ENCODE results near the gene KCNMB3.
"Not testable (repeated sequence)": the region's sequence is repeated elsewhere in the genome, so short reads cannot be mapped to it uniquely, and the experiment has no call there.

The KCNMB3 gene

DNA sequence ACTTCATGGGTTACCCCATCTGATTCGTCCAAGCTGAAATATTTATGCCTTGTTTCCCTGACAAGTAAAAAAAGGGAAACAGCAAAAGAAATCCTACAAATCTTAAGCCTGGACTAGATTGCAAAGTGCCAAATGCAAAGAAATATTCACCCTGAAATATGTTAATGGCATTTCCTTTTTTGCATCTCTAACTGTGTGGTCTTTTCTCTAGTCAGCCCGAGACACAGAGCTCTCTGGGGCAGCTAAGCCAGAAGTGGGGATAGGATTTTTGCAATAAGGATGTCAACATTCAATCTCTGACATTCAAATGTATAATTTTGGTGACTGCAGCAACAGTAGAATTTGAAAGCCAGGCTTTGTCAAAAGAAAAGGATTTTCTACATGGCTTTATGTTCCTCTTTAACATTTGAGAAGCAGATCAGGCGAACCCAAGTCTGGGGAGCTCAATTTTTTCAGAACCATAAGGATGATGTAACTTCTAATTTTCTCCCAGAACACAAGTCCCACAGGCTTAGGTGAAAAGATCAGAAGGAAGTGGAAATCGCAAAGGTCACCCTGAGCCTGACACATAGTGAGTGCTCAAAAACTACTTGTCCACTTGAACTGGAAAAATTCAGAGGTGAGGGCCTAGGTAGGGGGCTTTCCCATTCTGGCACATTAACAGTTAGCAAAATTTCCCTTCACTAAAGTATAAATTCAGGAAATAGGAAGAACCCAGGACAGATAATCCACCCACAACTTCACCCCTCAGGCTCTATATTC lies 28.2 kb upstream of the KCNMB3 start:
- no peak overlapping the region for H3K4me3 ChIP-seq (ENCODE audit: low read length)
- no peaks in the 10 kb centered on the region for H3K4me1 ChIP-seq (ENCODE audit: control insufficient read depth, insufficient read depth, low read length)
- H3K27me3 ChIP-seq (ENCODE audit: control insufficient read depth, insufficient read depth, low read length): no peaks in the 10 kb centered on the region
- no peaks in the 10 kb centered on the region for H3K36me3 ChIP-seq (ENCODE audit: control insufficient read depth, insufficient read depth, low read length)
- H3K9me3 ChIP-seq (ENCODE audit: control insufficient read depth, insufficient read depth, low read length): no peaks in the 10 kb centered on the region
- no peak for DNase-seq (ENCODE audit: low read depth, low spot score)
- no peak overlapping the region for H3K27ac ChIP-seq (ENCODE audit: low read length)
- WGBS (ENCODE audit: insufficient coverage, insufficient read length): no CpG with 5 or more reads among the region's 4 CpGs

DNA sequence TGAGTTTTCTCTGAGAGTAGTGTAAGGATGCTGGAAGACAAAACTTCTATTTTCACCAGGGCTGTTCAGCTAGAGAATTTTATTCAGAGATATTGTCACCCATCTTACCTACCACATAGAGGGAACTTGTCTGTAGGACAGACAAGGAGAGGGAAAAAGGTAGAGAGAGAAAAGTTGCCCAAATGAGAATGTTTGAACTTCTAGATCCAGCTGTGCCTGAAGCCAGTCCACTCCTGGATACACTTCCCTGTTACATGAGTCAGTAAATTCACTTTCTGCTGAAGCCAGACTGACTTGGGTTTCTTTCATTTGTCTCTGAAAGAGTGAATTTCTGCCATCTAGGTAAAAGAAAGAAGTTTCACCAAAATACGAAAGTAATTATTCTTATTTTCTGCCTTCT lies 27.2 kb upstream of the KCNMB3 start:
- Histone ChIP-seq H3K9me3 (ENCODE audit: control insufficient read depth, insufficient read depth, low read length) (no peaks in the 10 kb centered on the region), H3K36me3 (ENCODE audit: control insufficient read depth, insufficient read depth, low read length) (no peaks in the 10 kb centered on the region), H3K27me3 (ENCODE audit: control insufficient read depth, insufficient read depth, low read length) (no peaks in the 10 kb centered on the region), H3K4me1 (ENCODE audit: control insufficient read depth, insufficient read depth, low read length) (no peaks in the 10 kb centered on the region), H3K27ac (ENCODE audit: low read length) (no peak overlapping the region), H3K4me3 (ENCODE audit: low read length) (no peak overlapping the region)
- DNase-seq (ENCODE audit: low read depth, low spot score): no peak
- WGBS (ENCODE audit: insufficient coverage, insufficient read length): no CpG with 5 or more reads among the region's 1 CpG

DNA sequence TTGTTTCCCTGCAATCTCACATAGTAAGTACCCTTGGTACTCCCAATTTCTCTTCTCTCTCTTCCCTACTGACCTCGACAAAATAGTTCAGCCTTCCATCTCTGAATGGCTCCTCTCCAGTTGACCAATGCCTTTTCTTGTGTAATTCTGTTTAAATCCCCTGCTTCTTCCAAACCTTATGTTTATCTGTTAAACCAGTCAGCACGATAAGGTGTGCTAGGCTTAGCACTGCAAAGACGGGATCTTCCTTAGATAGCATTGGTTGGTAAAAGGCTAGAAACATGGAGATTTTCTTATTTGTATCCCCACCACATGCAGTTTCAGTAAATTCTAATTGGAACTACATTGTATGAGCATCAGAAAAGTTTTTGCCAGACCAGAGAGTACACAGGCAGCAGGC lies 25.8 kb upstream of the KCNMB3 start:
- H3K36me3 ChIP-seq (ENCODE audit: control insufficient read depth, insufficient read depth, low read length): no peaks in the 10 kb centered on the region
- no peak overlapping the region for H3K27ac ChIP-seq (ENCODE audit: low read length)
- H3K4me1 ChIP-seq (ENCODE audit: control insufficient read depth, insufficient read depth, low read length): no peaks in the 10 kb centered on the region
- no peaks in the 10 kb centered on the region for H3K27me3 ChIP-seq (ENCODE audit: control insufficient read depth, insufficient read depth, low read length)
- H3K9me3 ChIP-seq (ENCODE audit: control insufficient read depth, insufficient read depth, low read length): no peaks in the 10 kb centered on the region
- no CpG with 5 or more reads among the region's 3 CpGs for WGBS (ENCODE audit: insufficient coverage, insufficient read length)
- H3K4me3 ChIP-seq (ENCODE audit: low read length): no peak overlapping the region
- no peak for DNase-seq (ENCODE audit: low read depth, low spot score)

DNA sequence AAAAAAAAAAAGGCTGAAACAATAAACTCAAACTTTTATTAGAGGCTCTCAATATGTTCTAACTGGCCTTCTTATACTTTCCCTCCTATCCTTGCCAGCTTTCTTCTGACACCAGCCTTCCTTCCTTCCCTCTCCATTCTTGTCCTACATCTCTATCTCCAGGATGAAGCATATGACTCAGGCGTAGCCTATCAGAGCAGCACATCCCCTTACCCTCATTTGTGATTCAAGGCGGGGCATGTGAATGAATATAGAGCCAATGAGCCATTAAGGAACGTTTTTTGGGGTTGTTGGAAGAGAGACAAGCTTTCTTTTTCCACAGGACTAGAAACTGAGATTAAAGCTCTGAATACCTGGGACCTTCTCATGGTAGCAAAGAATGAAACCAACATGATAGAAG lies 25.1 kb upstream of the KCNMB3 start:
- no CpG with 5 or more reads among the region's 3 CpGs for whole genome bisulfite sequencing (ENCODE audit: insufficient coverage, insufficient read length)
- no peaks in the 10 kb centered on the region for H3K27me3 ChIP-seq (ENCODE audit: control insufficient read depth, insufficient read depth, low read length)
- no peaks in the 10 kb centered on the region for H3K9me3 ChIP-seq (ENCODE audit: control insufficient read depth, insufficient read depth, low read length)
- H3K27ac ChIP-seq (ENCODE audit: low read length): no peak overlapping the region
- DNase-seq (ENCODE audit: low read depth, low spot score): no peak
- H3K4me1 ChIP-seq (ENCODE audit: control insufficient read depth, insufficient read depth, low read length): no peaks in the 10 kb centered on the region
- H3K4me3 ChIP-seq (ENCODE audit: low read length): no peak overlapping the region
- H3K36me3 ChIP-seq (ENCODE audit: control insufficient read depth, insufficient read depth, low read length): no peaks in the 10 kb centered on the region

DNA sequence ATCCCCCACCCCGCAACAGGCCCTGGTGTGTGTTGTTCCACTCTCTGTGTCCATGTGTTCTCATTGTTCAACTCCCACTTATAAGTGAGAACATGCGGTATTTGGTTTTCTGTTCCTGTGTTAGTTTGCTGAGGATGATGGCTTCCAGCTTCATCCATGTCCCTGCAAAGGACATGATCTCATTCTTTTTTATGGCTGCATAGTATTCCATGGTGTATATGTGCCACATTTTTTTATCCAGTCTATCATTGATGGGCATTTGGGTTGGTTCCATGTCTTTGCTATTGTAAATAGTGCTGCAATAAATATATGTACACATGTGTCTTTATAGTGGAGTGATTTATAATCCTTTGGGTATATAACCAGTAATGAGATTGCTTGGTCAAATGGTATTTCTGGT lies 23.5 kb upstream of the KCNMB3 start:
- not testable (repeated sequence) for H3K27me3 ChIP-seq (ENCODE audit: control insufficient read depth, insufficient read depth, low read length); DNase-seq (ENCODE audit: low read depth, low spot score); H3K4me3 ChIP-seq (ENCODE audit: low read length); H3K36me3 ChIP-seq (ENCODE audit: control insufficient read depth, insufficient read depth, low read length); H3K4me1 ChIP-seq (ENCODE audit: control insufficient read depth, insufficient read depth, low read length); H3K9me3 ChIP-seq (ENCODE audit: control insufficient read depth, insufficient read depth, low read length); H3K27ac ChIP-seq (ENCODE audit: low read length)
- no CpG with 5 or more reads among the region's 2 CpGs for WGBS (ENCODE audit: insufficient coverage, insufficient read length)

DNA sequence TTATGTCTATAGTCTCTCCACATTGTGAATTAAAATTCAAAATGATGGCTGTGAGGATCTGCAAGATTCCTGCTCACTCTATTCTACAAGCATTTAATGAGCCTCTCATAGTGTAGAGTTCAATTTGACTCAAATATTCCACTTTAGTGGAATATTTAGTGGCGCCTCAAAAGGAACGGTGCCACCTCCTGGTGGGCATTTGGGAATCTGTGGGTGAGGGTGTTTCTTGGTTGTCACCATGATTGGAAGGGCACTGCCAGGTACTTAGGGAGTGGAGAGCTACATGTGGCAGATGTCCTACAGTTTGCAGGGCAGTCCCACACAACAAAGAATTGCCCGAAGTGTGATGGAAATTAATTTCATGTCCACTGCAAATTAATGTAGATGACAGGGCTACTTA lies 21.5 kb upstream of the KCNMB3 start:
- DNase-seq (ENCODE audit: low read depth, low spot score): no peak
- no CpG with 5 or more reads among the region's 3 CpGs for WGBS (ENCODE audit: insufficient coverage, insufficient read length)
- no peaks in the 10 kb centered on the region for H3K27me3 ChIP-seq (ENCODE audit: control insufficient read depth, insufficient read depth, low read length)

DNA sequence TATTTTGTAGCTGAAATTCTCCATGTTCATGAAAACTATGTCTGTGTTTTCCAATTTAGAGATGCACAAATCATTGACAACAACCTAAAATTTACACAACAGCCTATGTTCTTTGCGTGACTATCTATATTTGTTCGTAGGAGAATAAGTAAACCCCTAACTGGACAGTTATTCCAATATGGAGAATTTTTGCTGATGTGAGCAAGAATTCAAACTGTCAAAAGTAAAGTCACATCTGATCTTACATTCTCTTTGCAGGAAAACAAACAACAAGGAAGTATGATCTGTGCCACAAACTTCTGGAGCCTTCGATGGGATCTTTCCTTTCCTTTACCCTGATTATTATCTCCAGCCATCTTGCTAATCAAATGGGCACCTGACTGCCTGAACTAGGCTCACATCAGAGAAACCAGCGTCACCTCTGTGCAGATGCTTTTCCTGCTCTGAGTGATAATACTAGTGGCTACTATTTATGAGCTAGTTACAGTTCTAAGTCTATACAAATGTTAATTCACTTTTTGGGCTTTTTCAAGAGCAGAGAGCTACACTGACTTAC lies 18.3 kb upstream of the KCNMB3 start:
- Histone ChIP-seq H3K4me1 (ENCODE audit: control insufficient read depth, insufficient read depth, low read length) (no peaks in the 10 kb centered on the region), H3K4me3 (ENCODE audit: low read length) (no peak overlapping the region), H3K36me3 (ENCODE audit: control insufficient read depth, insufficient read depth, low read length) (no peaks in the 10 kb centered on the region), H3K27me3 (ENCODE audit: control insufficient read depth, insufficient read depth, low read length) (no peaks in the 10 kb centered on the region), H3K27ac (ENCODE audit: low read length) (no peak overlapping the region), H3K9me3 (ENCODE audit: control insufficient read depth, insufficient read depth, low read length) (no peaks in the 10 kb centered on the region)
- DNase-seq (ENCODE audit: low read depth, low spot score): no peak
- no CpG with 5 or more reads among the region's 4 CpGs for WGBS (ENCODE audit: insufficient coverage, insufficient read length)

More for the DNA sequence above, 21.5 kb upstream of the KCNMB3 start:
- Histone ChIP-seq H3K36me3 (ENCODE audit: control insufficient read depth, insufficient read depth, low read length) (no peaks in the 10 kb centered on the region), H3K9me3 (ENCODE audit: control insufficient read depth, insufficient read depth, low read length) (no peaks in the 10 kb centered on the region), H3K27ac (ENCODE audit: low read length) (no peak overlapping the region), H3K4me1 (ENCODE audit: control insufficient read depth, insufficient read depth, low read length) (no peaks in the 10 kb centered on the region), H3K4me3 (ENCODE audit: low read length) (no peak overlapping the region)

DNA sequence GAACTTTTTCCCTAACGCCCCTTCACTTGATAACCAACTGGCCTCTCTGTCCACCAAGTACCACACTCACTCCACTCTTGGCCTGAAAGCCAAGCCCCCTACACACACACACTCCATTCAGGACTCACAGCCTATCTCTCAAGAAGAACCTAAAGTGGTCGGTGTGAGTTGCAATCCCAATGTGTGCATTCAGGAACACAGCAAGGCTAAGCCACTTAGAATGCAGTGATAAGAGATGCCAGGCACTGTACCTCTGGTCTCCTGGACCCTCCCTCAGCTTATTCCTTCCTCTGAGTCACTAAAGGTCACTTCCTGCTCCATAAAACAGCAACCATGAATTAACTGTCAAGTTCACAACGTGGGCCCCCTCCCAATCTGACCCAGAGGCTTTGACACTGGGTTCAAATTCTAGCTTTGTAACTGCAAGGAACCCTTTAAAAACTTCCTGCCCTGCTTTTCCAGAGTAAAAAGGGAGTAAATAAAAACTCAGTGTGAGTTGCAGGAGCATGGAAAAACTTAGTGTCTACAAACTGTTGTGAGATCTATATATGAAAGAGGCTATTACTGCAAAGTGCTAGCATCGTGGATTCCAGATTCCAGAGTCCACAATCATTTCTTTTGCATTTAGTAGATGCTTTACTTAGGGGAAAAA lies 17.6 kb upstream of the KCNMB3 start:
- DNase-seq (ENCODE audit: low read depth, low spot score): no peak
- H3K4me1 ChIP-seq (ENCODE audit: control insufficient read depth, insufficient read depth, low read length): no peaks in the 10 kb centered on the region
- H3K27ac ChIP-seq (ENCODE audit: low read length): no peak overlapping the region

DNA sequence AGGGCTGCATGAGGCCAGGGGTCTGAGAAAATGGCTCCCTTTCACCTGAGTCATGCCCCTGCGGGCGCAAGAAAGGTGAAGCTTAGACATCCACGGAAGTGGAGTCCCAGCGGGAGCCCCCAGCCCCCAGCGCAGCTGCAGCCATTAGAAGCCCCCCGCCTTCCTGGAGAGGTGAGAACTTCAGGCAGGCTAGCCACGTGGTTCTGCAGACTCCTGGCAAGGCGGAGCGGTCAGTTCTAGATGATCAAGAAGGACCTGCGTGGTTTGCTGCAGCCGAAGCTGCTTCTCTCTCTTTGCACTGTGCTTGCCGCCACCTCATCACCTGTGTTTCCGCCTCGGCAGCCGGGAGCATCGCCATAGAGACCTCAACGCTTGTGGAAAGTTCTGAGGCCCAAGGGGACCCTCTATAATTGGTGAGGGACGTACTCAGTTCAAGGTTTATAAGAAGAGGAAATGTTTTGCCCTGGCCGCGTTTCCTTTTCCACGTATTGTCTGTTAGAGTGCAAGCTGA lies 15.8 kb upstream of the KCNMB3 start:
- no peaks in the 10 kb centered on the region for H3K27me3 ChIP-seq (ENCODE audit: control insufficient read depth, insufficient read depth, low read length)
- no peak overlapping the region for H3K27ac ChIP-seq (ENCODE audit: low read length)
- WGBS (ENCODE audit: insufficient coverage, insufficient read length): no CpG with 5 or more reads among the region's 21 CpGs
- DNase-seq (ENCODE audit: low read depth, low spot score): no peak
- no peak overlapping the region for H3K4me3 ChIP-seq (ENCODE audit: low read length)
- H3K4me1 ChIP-seq (ENCODE audit: control insufficient read depth, insufficient read depth, low read length): peaks cover 1% of the 10 kb centered on the region; the same call in 1 of the 2 replicates
- no peaks in the 10 kb centered on the region for H3K36me3 ChIP-seq (ENCODE audit: control insufficient read depth, insufficient read depth, low read length)
- no peaks in the 10 kb centered on the region for H3K9me3 ChIP-seq (ENCODE audit: control insufficient read depth, insufficient read depth, low read length)

More for the DNA sequence above, 17.6 kb upstream of the KCNMB3 start:
- no peaks in the 10 kb centered on the region for H3K9me3 ChIP-seq (ENCODE audit: control insufficient read depth, insufficient read depth, low read length)
- H3K4me3 ChIP-seq (ENCODE audit: low read length): no peak overlapping the region
- WGBS (ENCODE audit: insufficient coverage, insufficient read length): no CpG with 5 or more reads among the region's 4 CpGs
- no peaks in the 10 kb centered on the region for H3K27me3 ChIP-seq (ENCODE audit: control insufficient read depth, insufficient read depth, low read length)
- H3K36me3 ChIP-seq (ENCODE audit: control insufficient read depth, insufficient read depth, low read length): no peaks in the 10 kb centered on the region

DNA sequence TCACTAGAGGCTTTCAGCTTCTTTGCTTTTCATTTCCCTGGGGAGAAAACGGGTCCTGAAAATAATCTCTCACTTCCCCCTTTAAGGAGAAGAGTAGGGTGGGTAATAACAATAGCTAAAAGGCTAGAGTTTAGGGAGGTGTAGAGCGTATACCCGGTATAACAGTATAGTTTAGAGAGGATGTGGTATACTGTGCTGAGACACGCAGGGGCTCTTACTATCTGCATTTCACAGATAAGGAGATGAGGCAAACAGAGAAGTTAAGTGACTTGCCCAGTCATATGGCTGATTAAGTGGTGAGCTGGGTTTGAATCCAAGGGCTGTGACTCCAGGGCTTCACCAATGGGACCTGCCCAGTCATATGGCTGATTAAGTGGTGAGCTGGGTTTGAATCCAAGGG lies 15.0 kb upstream of the KCNMB3 start:
- DNase-seq (ENCODE audit: low read depth, low spot score): no peak
- no peaks in the 10 kb centered on the region for H3K9me3 ChIP-seq (ENCODE audit: control insufficient read depth, insufficient read depth, low read length)
- peaks cover 1% of the 10 kb centered on the region; the same call in 1 of the 2 replicates for H3K4me1 ChIP-seq (ENCODE audit: control insufficient read depth, insufficient read depth, low read length)
- no peak overlapping the region for H3K27ac ChIP-seq (ENCODE audit: low read length)
- WGBS (ENCODE audit: insufficient coverage, insufficient read length): no CpG with 5 or more reads among the region's 4 CpGs
- no peaks in the 10 kb centered on the region for H3K36me3 ChIP-seq (ENCODE audit: control insufficient read depth, insufficient read depth, low read length)
- H3K4me3 ChIP-seq (ENCODE audit: low read length): no peak overlapping the region
- H3K27me3 ChIP-seq (ENCODE audit: control insufficient read depth, insufficient read depth, low read length): no peaks in the 10 kb centered on the region

Measured in iPS DF 6.9 (cell line).